HepG2 (cell line): ENCODE results near the gene MRPL37. TPM values are rescaled to one million over a fixed set of nuclear protein-coding genes. Genes with fewer than 3 reads are reported as not detected.

Source experiments
- ATAC-seq: fragments of 200-7000 bp; cut with Tn5 transposase; 3 replicates; pipeline ENCODE4 v1.9.1; 2020; ENCODE audit warnings: mild to moderate bottlenecking, moderate library complexity
- BruUV-seq: library from RNA; stranded (reverse); fragments of 400-500 nt; replicated peaks from 2 replicates; lab custom pipeline; 2021; lab: Mats Ljungman, UMichigan
- CTCF ChIA-PET: fragments of 300-600 bp; formaldehyde crosslinking; extraction: SDS; loops from one replicate; lab custom pipeline; 2021; ENCODE audit warnings: low total read pairs, inconsistent platforms, low intra/inter-chr PET ratio; lab: Yijun Ruan, JAX
- POLR2A ChIA-PET: fragments of 350-600 bp; sonication (Branson Sonifier 250); formaldehyde crosslinking; loops from one replicate; lab custom pipeline; 2020; ENCODE audit warnings: antibody characterized with exemption, inconsistent platforms; lab: Yijun Ruan, JAX
- DNase-seq: peaks from one replicate; pipeline ENCODE4 v3.0.0-alpha.2; 2015; ENCODE audit warnings: low spot score
- FAIRE-seq: peaks from 3 replicates; lab custom pipeline; 2011; peaks lifted over from hg19 to GRCh38; lab: Jason Lieb, UNC
- H2AFZ ChIP-seq: one replicate; pipeline ENCODE4 v1.6.1; 2011; ENCODE audit warnings: low read length, inconsistent platforms
- H3K27ac ChIP-seq: fragments of 300-600 bp; 3 replicates; pipeline ENCODE4 v1.8.0; 2011; ENCODE audit warnings: mixed run types, mild to moderate bottlenecking, mixed read lengths, low read length, inconsistent platforms; ENCODE audit not compliant: insufficient read depth; ENCODE audit errors: extremely low read length
- H3K27me3 ChIP-seq, 2 experiments: fragments of 200-600 bp in 1 of 2; 2 replicates in 1 of 2; 3 replicates in 1 of 2; pipeline versions ENCODE4 v1.6.0 to v1.8.0; 2011; ENCODE audit warnings: low read length in 2 of 2, mild to moderate bottlenecking in 2 of 2, moderate library complexity in 2 of 2, inconsistent platforms in 1 of 2; ENCODE audit not compliant: insufficient read depth in 2 of 2, control insufficient read depth in 1 of 2
- H3K36me3 ChIP-seq, 2 experiments: fragments of 200-600 bp in 1 of 2; replicated peaks in 1 of 2; 2 replicates in 1 of 2; 3 replicates in 1 of 2; pipeline versions ENCODE4 v1.5.1 to v1.8.0; 2011; ENCODE audit warnings: low read length in 2 of 2, inconsistent platforms in 1 of 2; ENCODE audit not compliant: insufficient read depth in 2 of 2, control insufficient read depth in 1 of 2
- H3K4me1 ChIP-seq: 2 replicates; pipeline ENCODE4 v1.5.1; 2012; ENCODE audit warnings: low read length, inconsistent platforms; ENCODE audit not compliant: insufficient read depth
- H3K4me2 ChIP-seq: 2 replicates; pipeline ENCODE4 v1.6.0; 2011; ENCODE audit warnings: low read depth, low read length, inconsistent platforms
- H3K4me3 ChIP-seq, 3 experiments: fragments of 200-600 bp in 1 of 3; sonication (generic), shearing (Covaris generic) in 1 of 3; replicated peaks in 1 of 3; 2 replicates each; pipeline ENCODE4 v1.5.1; 2011 to 2016; ENCODE audit warnings: low read length in 3 of 3, inconsistent platforms in 2 of 3, low read depth in 2 of 3, mild to moderate bottlenecking in 2 of 3, control low read depth in 1 of 3, mixed read lengths in 1 of 3; ENCODE audit not compliant: insufficient read depth in 1 of 3
- H3K79me2 ChIP-seq: one replicate; pipeline ENCODE4 v1.6.1; 2011; ENCODE audit warnings: low read length, inconsistent platforms; ENCODE audit not compliant: insufficient read depth
- H3K9ac ChIP-seq: 2 replicates; pipeline ENCODE4 v1.6.0; 2011; ENCODE audit warnings: mild to moderate bottlenecking, low read depth, low read length, inconsistent platforms; ENCODE audit not compliant: insufficient read depth
- H3K9me3 ChIP-seq: 2 replicates; pipeline ENCODE4 v1.5.1; 2012; ENCODE audit warnings: mild to moderate bottlenecking, low read length
- H4K20me1 ChIP-seq: 2 replicates; pipeline ENCODE4 v1.6.0; 2011; ENCODE audit warnings: inconsistent platforms, mild to moderate bottlenecking, low read length, moderate library complexity; ENCODE audit not compliant: insufficient read depth
- ARNT2 ChIP-seq: sonication (generic); formaldehyde crosslinking; IDR thresholded peaks from 2 replicates; pipeline ENCODE4 v1.8.0; 2022; ENCODE audit warnings: mild to moderate bottlenecking, low read depth, missing genetic modification reagents, moderate library complexity
- GZF1 ChIP-seq: sonication (generic); formaldehyde crosslinking; IDR thresholded peaks from 2 replicates; pipeline ENCODE4 v1.5.1; 2020; ENCODE audit warnings: mild to moderate bottlenecking, missing genetic modification reagents
- HDAC6 ChIP-seq: fragments of 200-600 bp; sonication (generic); IDR thresholded peaks from 2 replicates; pipeline ENCODE4 v1.7.0; 2017; ENCODE audit warnings: mild to moderate bottlenecking, antibody characterized with exemption, low read length, low read depth
- IKZF4 ChIP-seq: sonication (generic); formaldehyde crosslinking; IDR thresholded peaks from 2 replicates; pipeline ENCODE4 v1.5.1; 2020; ENCODE audit warnings: borderline replicate concordance, mild to moderate bottlenecking, low read depth, missing genetic modification reagents; ENCODE audit errors: not compliant biosample characterization
- MAFG ChIP-seq: sonication (generic); formaldehyde crosslinking; IDR thresholded peaks from 2 replicates; pipeline ENCODE4 v1.5.1; 2020; ENCODE audit warnings: mild to moderate bottlenecking, missing genetic modification reagents
- MTA1 ChIP-seq: sonication (generic); formaldehyde crosslinking; IDR thresholded peaks from 2 replicates; pipeline ENCODE4 v1.4.0; 2020; ENCODE audit warnings: missing genetic modification reagents, mild to moderate bottlenecking, borderline replicate concordance
- ZNF256 ChIP-seq: sonication (generic); formaldehyde crosslinking; conservative IDR thresholded peaks from 2 replicates; pipeline ENCODE4 v1.4.0; 2020; ENCODE audit warnings: missing genetic modification reagents
- WGBS: methylation state at CpG from one replicate; pipeline ENCODE4 v1.1.6; 2017; ENCODE audit warnings: low lambda C conversion rate; 5-methylcytosine and 5-hydroxymethylcytosine counted together
- in situ Hi-C: cut with HindIII; loops from 2 replicates; pipeline ENCODE4 v1.10.0; 2017; ENCODE audit warnings: low pct_unique_long_range_greater_than_20kb; ENCODE audit not compliant: extremely low pct_ligation_motif_present
- intact Hi-C: fragments of 100-400 bp; cut with micrococcal nuclease; formaldehyde crosslinking; loops from one replicate; pipeline ENCODE4 v1.10.0; 2022; ENCODE audit not compliant: unreplicated experiment
- polyA plus RNA-seq, 8 experiments: library from polyadenylated mRNA; depleted of rRNA in 3 of 8; stranded (reverse) in 7 of 8; unstranded in 1 of 8; fragments of >200 nt; fragmentation: Illumina TruSeq in 4 of 8; extraction: Trizol in 4 of 8; gene quantifications; 2 replicates each; pipeline versions ENCODE4 v1.2.1 to v1.2.3, GENCODE V29; 2011 to 2016; ENCODE audit warnings: low read depth in 4 of 8, missing spikeins in 1 of 8, mixed read lengths in 1 of 8; ENCODE audit not compliant: insufficient read depth in 1 of 8
- total RNA-seq, 5 experiments: library from RNA; depleted of rRNA; stranded (reverse); fragments of >200 nt; fragmentation: Illumina TruSeq; extraction: Trizol; gene quantifications; 2 replicates each; pipeline ENCODE4 v1.2.3, GENCODE V29; 2016; ENCODE audit warnings: low read depth in 1 of 5
- TF ChIP-seq, protein P1 (sequence below), 2 experiments: fragments of 450-650 bp in 1 of 2; sonication (generic) in 1 of 2; formaldehyde crosslinking; IDR thresholded peaks; 2 replicates each; pipeline versions ENCODE4 v1.5.0 to v1.8.0; 2020 to 2022; ENCODE audit warnings: mild to moderate bottlenecking in 1 of 2, missing genetic modification reagents in 1 of 2
- TF ChIP-seq, protein P2 (sequence below): IDR thresholded peaks from 2 replicates; pipeline ENCODE4 v1.6.1; 2018; ENCODE audit warnings: missing genetic modification reagents, mild to moderate bottlenecking, missing compliant biosample characterization
- TF ChIP-seq, protein P3 (sequence below): sonication (generic); formaldehyde crosslinking; IDR thresholded peaks from 2 replicates; pipeline ENCODE4 v1.4.0; 2020; ENCODE audit warnings: low read depth, missing genetic modification reagents
- TF ChIP-seq, protein P4 (sequence below): sonication (generic); formaldehyde crosslinking; IDR thresholded peaks from 2 replicates; pipeline ENCODE4 v1.8.1; 2023; ENCODE audit warnings: mild to moderate bottlenecking, missing genetic modification reagents

The MRPL37 gene
- total and polyA plus RNA-seq, 2 of the 13 experiments (the other 11 are each of a cell fraction or from before 2014, with no cell fraction given), result 31.7 to 127 TPM

DNA sequence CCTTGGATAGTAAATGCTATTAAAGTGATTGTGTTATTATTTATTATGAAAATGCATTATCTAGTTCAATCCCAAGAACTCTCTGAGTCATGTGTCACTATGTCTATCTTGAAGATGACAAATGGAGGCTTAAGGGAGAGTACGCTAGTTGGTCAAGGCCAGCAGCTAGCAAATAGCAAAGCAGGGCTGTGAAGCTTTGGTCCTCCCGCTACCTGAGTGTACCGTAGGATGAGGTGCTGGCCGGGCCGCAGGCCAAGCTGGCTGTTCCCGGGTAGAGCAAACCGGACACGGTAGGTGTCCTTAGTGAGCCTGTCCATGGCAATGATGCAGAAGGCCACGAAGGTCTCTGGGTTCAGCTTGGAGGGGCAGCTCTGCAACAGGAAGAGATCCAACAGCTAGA, 9.4 kb upstream of the MRPL37 start:
- intact Hi-C loops (no loop called here), in situ Hi-C loops (no loop called here)
- no peak overlapping the region for H3K27ac ChIP-seq
- no peaks in the 10 kb centered on the region for H3K4me1 ChIP-seq
- no peak for ATAC-seq
- no peaks in the 10 kb centered on the region for H4K20me1 ChIP-seq
- FAIRE-seq, result no peak
- CTCF ChIA-PET, result no interaction called here
- no peak overlapping the region for H2AFZ ChIP-seq
- no peak overlapping the region for H3K9ac ChIP-seq
- WGBS, result 96% methylated on average over 8 of the region's 9 CpGs
- peaks cover 4 to 6% of the 10 kb centered on the region in 2 experiments; a peak in 1 of 5 replicates for H3K36me3 ChIP-seq
- no peaks in the 10 kb centered on the region for H3K27me3 ChIP-seq
- H3K79me2 ChIP-seq, result no peaks in the 10 kb centered on the region
- no peak for DNase-seq
- no peaks in the 10 kb centered on the region for H3K9me3 ChIP-seq
- BruUV-seq, result no TSS peak
- no peak overlapping the region for H3K4me3 ChIP-seq
- POLR2A ChIA-PET, result interaction anchor here (1.4 kb wide), 1 partner anchor 10 kb away, joined by 3 read pairs; the partner anchor contains the start of genes CYB5RL and MRPL37
- no peak for TF ChIP-seq IKZF4 (CRISPR knock-in tag)
- TF ChIP-seq, all 625 proteins: peak for 0
- H3K4me2 ChIP-seq, result no peak overlapping the region

DNA sequence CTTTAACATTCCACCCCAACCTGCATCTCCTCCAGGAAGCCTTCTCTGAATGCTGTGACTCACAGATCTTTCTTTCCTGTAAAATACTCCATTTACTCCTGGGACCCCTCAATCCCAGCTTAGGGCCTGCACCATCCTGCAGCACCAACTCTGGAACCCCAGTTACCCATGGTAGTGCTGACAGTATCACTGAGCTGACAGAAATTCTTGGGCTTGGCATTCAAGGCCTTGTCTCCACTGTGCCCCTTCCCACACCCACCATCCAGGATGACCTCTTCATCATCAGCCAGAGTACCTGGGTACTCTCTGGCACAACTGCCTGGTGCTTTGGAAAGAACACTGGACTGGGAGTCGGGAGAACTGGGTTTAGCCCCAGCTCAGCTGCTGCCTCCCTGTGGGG, 8.4 kb upstream of the MRPL37 start:
- POLR2A ChIA-PET, result no interaction called here
- DNase-seq (no peak), ATAC-seq (no peak), FAIRE-seq (no peak)
- in situ Hi-C loops, result no loop called here
- intact Hi-C loops, result no loop called here
- Histone ChIP-seq H3K9ac (no peak overlapping the region), H4K20me1 (no peaks in the 10 kb centered on the region), H3K36me3 (peaks cover 4 to 6% of the 10 kb centered on the region in 2 experiments; a peak in 1 of 5 replicates), H2AFZ (no peak overlapping the region), H3K4me1 (no peaks in the 10 kb centered on the region), H3K9me3 (no peaks in the 10 kb centered on the region), H3K4me2 (no peak overlapping the region), H3K27me3 (no peaks in the 10 kb centered on the region), H3K27ac (no peak overlapping the region), H3K4me3 (no peak overlapping the region), H3K79me2 (no peaks in the 10 kb centered on the region)
- 92% methylated on average over 1 of the region's 1 CpG for WGBS
- CTCF ChIA-PET, result no interaction called here
- BruUV-seq, result no TSS peak
- TF ChIP-seq HDAC6 (no peak), MAFG (CRISPR knock-in tag) (no peak), GZF1 (CRISPR knock-in tag) (no peak), MTA1 (CRISPR knock-in tag) (no peak), ARNT2 (CRISPR knock-in tag) (no peak), ZNF256 (CRISPR knock-in tag) (no peak)
- TF ChIP-seq, protein P1, sequence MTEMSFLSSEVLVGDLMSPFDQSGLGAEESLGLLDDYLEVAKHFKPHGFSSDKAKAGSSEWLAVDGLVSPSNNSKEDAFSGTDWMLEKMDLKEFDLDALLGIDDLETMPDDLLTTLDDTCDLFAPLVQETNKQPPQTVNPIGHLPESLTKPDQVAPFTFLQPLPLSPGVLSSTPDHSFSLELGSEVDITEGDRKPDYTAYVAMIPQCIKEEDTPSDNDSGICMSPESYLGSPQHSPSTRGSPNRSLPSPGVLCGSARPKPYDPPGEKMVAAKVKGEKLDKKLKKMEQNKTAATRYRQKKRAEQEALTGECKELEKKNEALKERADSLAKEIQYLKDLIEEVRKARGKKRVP (CRISPR knock-in tag; IDR thresholded peaks at IDR 0.05), result no peak
- TF ChIP-seq, protein P2, sequence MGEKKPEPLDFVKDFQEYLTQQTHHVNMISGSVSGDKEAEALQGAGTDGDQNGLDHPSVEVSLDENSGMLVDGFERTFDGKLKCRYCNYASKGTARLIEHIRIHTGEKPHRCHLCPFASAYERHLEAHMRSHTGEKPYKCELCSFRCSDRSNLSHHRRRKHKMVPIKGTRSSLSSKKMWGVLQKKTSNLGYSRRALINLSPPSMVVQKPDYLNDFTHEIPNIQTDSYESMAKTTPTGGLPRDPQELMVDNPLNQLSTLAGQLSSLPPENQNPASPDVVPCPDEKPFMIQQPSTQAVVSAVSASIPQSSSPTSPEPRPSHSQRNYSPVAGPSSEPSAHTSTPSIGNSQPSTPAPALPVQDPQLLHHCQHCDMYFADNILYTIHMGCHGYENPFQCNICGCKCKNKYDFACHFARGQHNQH (CRISPR knock-in tag), result no peak
- TF ChIP-seq, protein P3, sequence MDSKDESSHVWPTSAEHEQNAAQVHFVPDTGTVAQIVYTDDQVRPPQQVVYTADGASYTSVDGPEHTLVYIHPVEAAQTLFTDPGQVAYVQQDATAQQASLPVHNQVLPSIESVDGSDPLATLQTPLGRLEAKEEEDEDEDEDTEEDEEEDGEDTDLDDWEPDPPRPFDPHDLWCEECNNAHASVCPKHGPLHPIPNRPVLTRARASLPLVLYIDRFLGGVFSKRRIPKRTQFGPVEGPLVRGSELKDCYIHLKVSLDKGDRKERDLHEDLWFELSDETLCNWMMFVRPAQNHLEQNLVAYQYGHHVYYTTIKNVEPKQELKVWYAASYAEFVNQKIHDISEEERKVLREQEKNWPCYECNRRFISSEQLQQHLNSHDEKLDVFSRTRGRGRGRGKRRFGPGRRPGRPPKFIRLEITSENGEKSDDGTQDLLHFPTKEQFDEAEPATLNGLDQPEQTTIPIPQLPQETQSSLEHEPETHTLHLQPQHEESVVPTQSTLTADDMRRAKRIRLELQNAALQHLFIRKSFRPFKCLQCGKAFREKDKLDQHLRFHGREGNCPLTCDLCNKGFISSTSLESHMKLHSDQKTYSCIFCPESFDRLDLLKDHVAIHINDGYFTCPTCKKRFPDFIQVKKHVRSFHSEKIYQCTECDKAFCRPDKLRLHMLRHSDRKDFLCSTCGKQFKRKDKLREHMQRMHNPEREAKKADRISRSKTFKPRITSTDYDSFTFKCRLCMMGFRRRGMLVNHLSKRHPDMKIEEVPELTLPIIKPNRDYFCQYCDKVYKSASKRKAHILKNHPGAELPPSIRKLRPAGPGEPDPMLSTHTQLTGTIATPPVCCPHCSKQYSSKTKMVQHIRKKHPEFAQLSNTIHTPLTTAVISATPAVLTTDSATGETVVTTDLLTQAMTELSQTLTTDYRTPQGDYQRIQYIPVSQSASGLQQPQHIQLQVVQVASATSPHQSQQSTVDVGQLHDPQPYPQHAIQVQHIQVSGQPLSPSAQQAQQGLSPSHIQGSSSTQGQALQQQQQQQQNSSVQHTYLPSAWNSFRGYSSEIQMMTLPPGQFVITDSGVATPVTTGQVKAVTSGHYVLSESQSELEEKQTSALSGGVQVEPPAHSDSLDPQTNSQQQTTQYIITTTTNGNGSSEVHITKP, result no peak
- TF ChIP-seq, protein P4, sequence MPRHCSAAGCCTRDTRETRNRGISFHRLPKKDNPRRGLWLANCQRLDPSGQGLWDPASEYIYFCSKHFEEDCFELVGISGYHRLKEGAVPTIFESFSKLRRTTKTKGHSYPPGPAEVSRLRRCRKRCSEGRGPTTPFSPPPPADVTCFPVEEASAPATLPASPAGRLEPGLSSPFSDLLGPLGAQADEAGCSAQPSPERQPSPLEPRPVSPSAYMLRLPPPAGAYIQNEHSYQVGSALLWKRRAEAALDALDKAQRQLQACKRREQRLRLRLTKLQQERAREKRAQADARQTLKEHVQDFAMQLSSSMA (CRISPR knock-in tag), result no peak
